Measurements from ENCODE around the gene DLX2.

The DLX2 gene

DNA sequence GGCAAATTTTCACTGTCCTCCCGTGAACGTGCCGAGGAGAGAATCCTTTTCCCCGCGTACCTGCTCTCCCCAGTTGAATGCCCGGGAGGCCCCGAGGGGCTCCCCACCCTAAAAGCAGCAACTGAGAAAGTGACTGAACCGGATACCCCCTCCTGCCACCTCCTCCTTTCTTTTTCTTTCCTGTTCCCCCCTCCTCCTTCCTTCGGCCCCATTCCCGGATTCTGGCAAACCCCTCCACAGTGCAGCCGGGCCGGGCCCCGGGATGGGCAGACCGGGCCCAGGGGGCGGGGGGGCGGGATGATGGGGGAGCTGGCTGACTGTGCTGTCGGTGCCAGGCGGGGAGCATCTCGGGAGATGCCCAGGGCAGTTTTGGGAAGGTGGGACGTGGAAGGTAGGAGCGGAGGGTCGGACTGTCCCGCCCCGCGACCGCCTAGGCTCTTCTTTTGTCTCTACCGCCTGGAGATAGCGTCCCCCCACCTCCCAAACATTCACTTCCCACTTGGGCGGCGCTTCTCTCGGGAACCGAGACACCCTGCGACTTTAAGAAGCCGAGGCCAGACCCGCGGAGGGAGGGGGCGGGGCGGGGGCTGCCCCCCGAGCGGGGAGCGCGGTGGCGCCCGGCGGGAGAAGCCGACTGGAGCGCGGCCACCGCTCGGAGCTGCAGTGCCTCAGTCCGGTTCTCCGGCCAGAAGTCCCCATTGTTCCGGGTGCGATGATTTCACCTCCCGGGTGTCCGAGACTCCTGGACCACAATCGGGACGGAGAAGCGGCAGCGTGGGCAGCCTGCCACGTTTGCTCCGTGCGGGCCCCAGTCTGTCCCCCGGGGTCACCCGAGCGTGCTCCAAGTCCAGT is 8.2 kb downstream of the DLX2 start:
- in situ Hi-C loops (cut with HindIII; ENCODE audit: low sequenced_read_pairs): no loop called here

DNA sequence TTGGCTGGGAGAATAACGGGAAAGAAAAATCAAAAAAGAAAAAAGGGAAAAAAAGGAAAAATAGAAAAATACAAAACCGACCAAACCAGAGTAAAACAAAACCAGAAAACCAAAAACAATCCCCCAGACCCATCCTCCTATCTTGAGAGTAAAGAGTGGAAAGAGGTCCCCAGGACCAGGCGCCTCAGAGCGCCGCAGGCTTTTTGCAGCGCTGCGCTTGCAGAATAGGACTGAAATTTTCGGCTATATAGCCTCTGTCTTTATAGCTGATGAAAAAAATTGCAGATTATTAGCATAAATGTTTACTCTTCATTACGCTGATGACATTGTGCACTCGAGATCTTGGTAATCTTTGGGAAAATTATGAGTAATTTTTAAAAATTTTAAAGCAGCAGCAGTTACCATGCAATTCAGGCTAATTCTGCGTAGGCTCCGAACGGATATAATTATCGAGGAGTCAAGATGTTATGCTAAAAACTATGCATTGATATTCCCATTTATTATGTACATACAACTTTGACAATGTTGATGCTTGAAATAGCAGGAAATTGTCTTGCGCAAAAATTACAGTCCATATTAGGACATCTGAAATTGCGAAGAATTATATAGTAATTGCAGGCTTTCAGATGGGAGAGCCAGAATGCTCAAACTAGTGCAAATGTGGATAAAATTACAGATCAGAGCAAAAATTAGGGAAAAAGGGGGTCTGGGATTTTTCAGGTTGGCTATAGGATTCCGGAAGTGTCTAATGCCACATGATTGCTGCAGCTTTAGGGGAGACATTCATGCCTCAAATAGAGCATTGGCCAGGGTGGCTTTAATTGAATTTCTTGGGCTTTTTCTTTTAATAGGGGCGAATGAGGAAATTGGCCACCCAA is 9.0 kb downstream of the DLX2 start:
- in situ Hi-C loops (cut with HindIII; ENCODE audit: low sequenced_read_pairs): no loop called here

DNA sequence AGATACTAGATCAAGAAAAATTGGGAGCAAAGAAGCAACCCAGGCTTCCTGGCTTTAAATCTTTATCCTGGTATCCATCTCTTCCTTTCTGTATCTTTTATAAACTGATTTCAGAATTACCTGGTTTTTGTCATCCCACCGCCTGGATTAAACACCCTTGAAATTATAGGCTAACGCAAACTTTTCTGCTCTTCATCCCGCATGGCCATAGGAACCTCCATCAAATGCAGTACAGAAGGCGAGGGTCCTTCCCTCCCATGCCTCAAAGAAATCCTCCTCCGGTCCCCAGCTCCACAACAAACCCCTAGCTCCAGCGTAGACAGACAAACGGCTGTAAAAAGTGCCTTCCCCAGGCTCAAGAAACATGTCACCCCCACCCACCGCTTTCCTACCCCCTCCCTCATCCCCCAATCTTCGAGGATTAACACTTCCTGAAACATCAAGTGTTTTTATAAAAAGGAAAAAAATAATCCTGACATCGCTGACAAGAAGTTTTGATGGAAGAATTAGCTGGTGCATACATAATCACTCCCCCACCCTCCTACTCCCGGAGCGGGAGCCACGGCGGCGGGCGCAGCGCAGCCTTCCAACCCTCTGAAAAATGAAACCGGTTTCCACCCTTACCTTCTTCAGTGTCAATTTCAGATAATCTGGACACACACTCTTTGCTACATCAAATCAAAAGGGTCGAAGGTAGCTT is 9.8 kb downstream of the DLX2 start:
- in situ Hi-C loops (cut with HindIII; ENCODE audit: low sequenced_read_pairs): no loop called here

DNA sequence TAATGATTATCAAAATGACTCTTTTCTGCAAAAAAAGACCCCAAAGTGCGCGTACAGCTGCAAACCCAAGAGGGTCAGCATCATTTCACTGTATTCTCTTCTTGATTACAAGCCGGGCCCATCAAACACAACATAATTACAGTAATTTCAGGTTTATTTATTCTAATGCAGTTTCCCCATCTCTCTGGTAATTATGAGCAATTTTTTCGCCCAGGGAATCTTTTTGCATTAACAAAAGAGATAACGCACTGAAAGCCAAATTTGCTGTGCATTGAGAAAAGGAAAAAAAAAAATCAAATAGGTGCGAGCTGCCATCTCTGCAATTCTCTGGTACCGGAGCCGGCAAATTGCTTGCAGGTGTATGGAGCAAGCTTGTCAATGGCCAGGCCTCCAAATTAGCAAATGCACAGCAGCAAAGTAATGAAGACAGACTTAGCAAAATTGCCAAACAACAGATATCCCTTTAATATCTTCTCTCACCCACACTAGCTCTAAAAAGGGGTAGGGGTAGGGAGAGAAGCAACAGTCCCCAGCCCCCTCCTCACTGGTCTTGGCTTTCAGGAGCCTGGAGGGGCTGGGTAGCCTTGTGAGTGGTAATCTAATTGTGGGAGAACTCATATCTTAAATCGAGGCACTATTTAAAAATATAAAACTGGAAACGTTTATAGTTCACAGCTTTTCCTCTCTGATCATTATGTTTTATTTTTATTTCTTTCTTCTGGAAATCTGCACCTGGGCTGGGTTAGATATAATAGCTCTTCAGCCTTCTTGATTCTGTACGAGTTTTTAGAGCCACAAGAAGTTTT is 10.7 kb downstream of the DLX2 start:
- in situ Hi-C loops (cut with HindIII; ENCODE audit: low sequenced_read_pairs): no loop called here

DNA sequence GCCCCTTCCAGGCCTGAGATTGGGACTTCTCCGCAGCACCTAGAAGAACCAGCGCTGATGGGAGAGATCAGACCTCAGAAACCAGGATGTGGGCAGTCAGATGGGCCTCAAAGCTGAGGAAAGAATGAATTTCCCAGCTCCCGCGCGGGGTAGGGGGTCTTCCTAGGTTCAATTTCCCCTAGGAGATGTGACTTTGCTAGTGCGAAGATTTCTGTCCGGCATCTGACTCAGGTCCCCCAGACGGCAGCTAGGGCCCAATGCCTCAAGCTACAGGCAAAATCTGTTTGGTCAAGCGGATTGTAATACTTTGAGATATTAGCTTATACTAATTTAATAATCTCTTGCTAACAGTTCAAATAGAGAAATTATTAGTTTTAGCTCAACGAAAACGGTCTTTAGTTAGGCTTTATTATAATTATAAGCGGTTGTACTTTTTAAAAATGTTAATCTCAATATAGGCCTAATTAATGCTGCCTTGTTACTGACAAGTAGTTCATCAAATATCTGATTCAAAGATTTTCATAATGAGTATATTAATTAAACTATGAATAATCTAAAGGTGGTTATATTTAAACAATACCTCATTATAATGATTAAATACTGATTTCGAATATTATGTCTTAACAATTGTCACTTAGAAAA is 11.6 kb downstream of the DLX2 start:
- in situ Hi-C loops (cut with HindIII; ENCODE audit: low sequenced_read_pairs): no loop called here

DNA sequence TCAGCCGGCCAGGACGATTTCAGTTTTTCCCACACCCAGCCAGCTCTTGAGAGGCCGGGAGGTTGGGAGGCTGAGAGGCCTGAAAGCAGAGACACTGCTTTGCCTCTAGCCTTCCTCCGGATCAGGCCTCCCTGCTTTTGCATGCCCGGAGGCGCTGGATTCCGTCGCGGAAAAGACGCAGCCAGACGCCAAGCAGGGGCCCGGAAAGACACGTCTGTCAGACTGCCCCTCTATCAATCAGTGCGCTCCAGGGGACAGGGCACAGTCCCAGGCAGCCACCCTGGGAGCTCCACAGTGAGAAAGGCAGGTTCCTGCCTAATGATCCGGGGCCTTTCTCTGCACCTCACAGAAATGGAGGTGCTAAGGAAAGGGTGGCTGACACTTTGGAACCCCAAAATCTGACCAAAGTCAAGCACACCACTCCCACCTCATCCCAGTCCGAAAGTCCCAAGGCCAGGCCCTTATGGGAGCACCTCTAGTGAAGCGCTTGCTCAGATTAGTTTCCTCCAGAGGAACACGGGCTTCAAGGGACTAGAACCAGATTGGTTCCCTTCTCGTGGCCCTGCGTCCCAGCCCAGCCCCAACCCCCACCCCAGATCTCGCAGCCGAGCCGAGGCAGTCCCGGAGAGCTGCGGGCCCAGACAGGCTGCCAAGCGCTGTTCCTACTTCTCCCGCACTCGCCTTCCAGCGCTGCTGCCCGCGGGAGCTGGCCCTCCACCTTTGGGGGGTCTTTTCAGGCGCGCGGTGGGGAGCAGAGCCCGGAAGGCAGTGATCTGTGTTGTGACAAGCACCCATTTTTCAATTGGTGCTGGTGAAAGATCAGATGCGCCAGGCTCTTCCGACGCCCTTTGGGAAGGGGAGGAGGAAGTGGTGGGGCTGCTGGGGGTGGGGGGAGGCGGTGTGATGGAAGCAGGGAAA is 12.4 kb downstream of the DLX2 start:
- in situ Hi-C loops (cut with HindIII; ENCODE audit: low sequenced_read_pairs): no loop called here

DNA sequence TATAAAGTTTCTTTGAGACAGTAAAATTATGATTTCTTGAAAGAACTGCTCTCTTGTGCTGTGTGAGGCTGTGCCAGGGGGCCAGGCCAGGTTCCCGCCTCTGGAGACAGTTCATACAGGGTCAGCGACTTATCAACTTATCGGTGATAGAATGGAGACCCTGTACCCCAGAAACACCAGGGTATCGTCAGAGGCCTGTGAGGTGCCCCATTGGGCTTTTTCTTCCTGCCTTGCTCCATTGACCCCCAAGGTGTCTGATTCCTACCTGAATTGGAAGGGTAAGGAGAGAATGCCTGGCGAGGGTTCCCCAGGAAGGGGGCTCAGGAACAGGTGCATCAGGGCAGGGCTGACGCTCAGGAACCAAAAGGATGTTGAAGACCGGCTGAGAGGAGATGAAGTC is 13.1 kb downstream of the DLX2 start:
- in situ Hi-C loops (cut with HindIII; ENCODE audit: low sequenced_read_pairs): no loop called here

DNA sequence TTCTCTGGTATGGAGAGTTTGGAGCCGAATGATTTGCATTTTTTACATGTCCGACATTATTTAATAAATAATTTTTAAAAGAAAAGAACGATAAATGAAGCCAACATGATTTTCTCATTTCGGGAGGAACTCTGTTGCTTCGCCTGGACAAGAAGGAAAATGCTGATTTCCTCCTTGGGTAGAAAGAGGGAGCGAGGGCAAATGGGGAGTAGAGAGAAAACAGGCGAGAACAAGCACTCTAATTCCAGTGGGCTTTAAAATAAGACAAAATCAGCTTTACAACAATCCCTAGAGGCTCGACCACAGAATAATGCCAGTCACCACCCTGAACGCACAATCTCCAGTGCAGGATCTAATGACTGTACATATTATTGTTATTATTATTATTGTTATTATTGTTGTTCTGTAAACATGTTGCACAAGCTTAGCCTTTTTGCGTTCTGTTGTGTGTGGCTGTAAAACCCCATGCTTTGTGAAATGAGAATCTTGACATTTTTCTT is 13.6 kb downstream of the DLX2 start:
- in situ Hi-C loops (cut with HindIII; ENCODE audit: low sequenced_read_pairs): no loop called here

DNA sequence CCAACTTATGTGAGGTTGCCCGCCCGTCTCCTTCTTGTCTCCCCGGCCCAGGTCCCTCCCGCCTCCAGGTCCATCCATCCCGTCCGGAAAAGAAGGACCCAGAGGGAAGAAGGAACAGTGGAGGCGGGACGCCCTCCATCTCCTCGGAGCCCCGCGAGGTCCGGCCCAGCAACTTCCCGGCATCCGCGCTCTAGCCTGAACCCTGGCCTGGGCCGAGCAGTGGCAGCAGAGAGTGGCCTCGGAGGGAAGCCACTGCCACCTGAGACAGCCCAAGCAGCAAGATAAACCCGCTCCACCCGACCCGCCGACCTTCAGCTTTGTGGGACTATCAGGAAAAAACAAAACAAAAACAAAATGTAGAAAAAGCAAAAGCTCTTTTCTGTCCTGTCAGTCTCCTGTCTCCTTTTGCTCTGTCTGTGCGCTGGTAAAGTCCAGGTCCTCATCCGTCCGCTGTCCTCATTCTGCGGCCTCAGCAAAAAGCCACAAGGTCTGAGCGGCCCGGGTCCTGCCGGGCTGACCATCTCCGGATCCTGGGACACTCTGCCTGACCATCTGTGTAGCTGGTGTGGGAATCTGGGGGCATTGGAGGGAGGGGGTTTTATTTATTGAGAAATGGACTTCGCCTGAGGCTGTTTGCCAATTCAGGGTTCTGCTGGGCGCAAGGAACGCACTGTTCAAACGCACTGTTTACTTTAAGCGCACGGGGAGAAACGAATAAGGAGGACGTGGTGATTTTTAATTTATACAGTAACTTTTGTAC is 14.3 kb downstream of the DLX2 start:
- in situ Hi-C loops (cut with HindIII; ENCODE audit: low sequenced_read_pairs): no loop called here

DNA sequence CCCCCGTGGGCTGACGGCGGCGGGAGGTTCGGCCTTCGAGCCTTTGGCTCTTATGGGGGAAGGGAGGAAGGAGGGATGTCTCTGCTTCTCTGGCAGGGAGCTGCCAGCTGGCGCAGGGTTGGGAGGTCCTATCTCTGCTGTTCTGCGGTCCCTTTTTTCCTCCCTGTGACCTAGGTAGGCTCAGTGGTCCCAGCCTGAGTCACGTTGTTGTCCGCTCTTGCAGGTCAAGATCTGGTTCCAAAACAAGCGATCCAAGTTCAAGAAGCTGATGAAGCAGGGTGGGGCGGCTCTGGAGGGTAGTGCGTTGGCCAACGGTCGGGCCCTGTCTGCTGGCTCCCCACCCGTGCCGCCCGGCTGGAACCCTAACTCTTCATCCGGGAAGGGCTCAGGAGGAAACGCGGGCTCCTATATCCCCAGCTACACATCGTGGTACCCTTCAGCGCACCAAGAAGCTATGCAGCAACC is 14.9 kb downstream of the DLX2 start:
- in situ Hi-C loops (cut with HindIII; ENCODE audit: low sequenced_read_pairs): no loop called here

DNA sequence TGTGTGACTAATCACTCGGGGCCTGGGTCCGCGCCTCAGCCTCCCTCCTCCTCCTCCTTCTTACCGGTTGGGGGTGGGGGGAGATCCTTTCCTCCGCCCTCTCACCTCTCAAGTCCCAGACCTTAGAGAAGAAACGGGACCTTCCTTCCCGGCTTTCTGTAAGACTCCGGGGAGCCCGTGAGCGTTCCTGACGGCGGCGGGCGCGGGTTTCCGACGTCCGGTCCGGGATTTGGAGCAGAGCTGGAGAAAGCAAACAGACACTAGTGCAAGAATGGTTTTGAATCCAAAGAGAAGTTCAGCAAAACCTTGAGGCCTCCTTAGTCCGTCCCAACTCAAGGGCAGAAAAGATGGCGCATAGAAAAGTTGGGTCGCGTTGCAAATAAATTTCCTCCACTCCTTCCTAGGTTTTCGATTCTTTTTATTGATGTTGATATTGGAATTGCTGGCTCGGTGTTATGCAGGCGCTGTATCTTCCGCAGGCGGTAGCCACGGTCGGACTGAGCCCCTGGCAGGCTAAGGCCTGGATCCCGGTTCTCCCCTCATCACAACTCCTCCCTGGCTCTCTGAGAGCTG is 15.4 kb downstream of the DLX2 start:
- in situ Hi-C loops (cut with HindIII; ENCODE audit: low sequenced_read_pairs): no loop called here

DNA sequence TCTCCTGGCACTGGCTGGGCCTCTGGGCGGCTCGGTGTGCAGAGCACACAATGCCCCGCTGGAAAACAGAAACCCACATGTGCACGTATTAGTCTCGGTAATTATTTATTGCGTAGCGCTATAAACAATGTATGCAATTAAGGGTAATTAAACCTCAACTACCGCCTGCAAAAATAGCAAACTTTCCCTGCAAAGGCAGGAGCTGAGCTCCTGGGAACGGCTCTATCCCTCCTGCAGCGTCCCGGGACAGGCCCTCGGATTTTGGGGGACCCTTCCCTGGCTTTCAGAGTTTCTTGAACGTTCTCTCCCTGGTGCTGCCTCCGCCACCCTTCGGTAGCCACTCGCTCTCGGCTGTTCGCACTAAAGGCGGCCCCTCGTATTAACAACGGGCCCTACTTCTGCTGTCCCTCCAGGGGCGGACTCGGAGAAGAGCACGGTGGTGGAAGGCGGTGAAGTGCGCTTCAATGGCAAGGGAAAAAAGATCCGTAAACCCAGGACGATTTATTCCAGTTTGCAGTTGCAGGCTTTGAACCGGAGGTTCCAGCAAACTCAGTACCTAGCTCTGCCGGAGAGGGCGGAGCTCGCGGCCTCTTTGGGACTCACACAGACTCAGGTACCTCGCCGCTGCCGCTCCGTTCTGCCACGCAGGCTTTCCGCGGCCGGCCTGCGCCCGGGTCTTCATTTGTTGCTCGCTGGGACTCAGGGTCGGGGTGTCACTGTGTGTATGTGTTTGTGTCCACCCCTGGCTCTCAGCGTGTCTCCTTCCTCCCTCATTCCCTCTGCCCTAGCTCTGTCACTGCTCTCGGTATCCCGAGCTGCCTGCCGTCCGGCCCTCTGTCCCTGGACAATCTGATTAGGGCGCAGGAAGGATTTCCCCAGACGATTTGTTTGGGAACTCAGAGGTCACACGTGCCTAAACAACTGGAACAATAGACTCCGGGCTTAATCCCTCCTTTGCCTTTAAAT is 16.2 kb downstream of the DLX2 start:
- in situ Hi-C loops (cut with HindIII; ENCODE audit: low sequenced_read_pairs): no loop called here

DNA sequence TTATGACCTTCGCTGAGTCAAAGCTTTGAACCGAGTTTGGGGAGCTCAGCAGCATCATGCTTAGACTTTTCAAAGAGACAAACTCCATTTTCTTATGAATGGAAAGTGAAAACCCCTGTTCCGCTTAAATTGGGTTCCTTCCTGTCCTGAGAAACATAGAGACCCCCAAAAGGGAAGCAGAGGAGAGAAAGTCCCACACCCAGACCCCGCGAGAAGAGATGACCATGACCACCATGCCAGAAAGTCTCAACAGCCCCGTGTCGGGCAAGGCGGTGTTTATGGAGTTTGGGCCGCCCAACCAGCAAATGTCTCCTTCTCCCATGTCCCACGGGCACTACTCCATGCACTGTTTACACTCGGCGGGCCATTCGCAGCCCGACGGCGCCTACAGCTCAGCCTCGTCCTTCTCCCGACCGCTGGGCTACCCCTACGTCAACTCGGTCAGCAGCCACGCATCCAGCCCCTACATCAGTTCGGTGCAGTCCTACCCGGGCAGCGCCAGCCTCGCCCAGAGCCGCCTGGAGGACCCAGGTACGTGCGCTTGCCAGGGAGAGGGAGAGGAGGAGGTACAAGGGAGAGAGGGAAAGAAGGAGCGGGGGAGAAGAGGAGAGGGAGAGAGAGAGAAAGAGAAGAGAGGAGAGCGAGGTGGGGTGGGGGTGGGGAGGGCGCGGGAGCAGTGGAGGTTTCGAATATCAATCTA is 17.1 kb downstream of the DLX2 start, which contains the start of gene DLX1:
DLX1 (plus strand) TSS at position 48 of the 700 bp plus-strand sequence; CDS start at position 219, 171 bp downstream.
- in situ Hi-C loops (cut with HindIII; ENCODE audit: low sequenced_read_pairs): no loop called here

DNA sequence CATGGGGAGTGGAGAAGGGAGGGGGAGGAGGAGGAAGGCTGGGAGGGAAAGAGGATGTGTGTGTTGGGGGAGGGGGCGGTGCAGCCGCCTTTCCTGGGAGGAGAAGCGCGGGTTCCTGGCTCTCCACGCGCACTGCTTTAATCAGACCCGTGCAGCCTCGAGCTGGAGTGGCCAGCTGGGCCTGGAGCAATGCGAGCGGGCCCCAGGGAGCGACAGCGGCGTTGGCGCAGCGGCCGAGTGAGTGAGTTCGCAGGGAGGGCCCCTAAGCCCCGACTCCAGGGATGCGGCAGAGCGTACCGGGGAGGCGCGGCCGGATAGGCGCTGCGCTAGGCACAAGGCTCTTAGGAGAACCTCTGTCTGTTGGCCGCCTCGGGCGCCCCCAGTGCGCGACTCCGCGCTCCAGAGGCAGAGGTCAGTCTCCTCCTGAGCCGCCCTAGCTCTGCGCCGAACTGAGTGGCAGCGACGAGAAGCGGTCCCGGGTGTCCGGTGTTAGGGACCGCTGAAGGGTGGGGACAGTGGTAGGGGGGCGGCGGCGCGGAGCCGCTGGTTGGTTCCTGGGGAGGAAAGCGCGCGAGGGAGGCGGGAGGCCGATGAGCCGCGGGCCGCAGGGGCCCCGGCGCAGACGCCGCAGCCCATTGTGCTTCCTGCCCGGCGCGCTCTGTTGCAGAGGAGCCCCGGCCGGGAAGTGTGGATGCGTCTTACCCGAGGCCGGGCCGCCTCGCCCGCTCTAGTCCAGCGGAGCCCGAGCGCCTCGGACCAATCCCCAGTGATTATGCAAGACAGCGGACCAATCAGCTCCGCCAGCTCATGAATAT is 17.8 kb downstream of the DLX2 start:
- in situ Hi-C loops (cut with HindIII; ENCODE audit: low sequenced_read_pairs): no loop called here

DNA sequence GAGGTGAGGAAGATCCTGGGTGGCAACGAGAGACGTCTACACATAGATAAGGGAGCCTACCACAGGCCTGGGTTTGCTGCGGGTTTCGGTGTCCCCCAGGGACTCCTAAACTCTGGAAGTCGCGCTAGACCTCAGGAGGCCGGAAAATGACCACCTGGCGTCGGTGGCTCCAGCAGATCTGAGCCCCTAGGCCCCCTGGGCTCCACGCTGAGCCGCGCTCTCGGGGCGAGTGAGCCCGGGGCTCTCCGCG is 18.4 kb downstream of the DLX2 start:
- in situ Hi-C loops (cut with HindIII; ENCODE audit: low sequenced_read_pairs): no loop called here
